NCI-H1930 (cell line): Measurements from ENCODE around the gene PPP1R1C.

Experiments
- DNase-seq, 2 experiments: peaks; one replicate each; lab custom pipeline; 2025; lab: John Stamatoyannopoulos, UW

PPP1R1C gene

GRCh38 chr2:182113334-182113733 lies 127.7 kb downstream of the PPP1R1C start:
- no peak for DNase-seq

GRCh38 chr2:182115258-182115657 lies 129.6 kb downstream of the PPP1R1C start:
- DNase-seq = no peak

- no peak for DNase-seq
These were observed 131.1 kb downstream of the PPP1R1C start for GRCh38 chr2:182116774-182117173.

GRCh38 chr2:182117196-182117595 lies 131.5 kb downstream of the PPP1R1C start:
- no peak for DNase-seq

GRCh38 chr2:182128821-182129707 lies 143.4 kb downstream of the PPP1R1C start:
- DNase-seq = no peak

- no peak for DNase-seq
These were observed 147.0 kb downstream of the PPP1R1C start for GRCh38 chr2:182132605-182133004.

- DNase-seq = no peak
These were observed 147.7 kb downstream of the PPP1R1C start for GRCh38 chr2:182133195-182133891.

GRCh38 chr2:182134201-182134600 lies 148.5 kb downstream of the PPP1R1C start:
- DNase-seq = no peak

GRCh38 chr2:182142062-182142461 lies 156.4 kb downstream of the PPP1R1C start:
- DNase-seq = no peak

GRCh38 chr2:182144041-182144775 lies 158.6 kb downstream of the PPP1R1C start:
- no peak for DNase-seq

- DNase-seq = no peak
These were observed 159.1 kb downstream of the PPP1R1C start for GRCh38 chr2:182144776-182145165.

GRCh38 chr2:182148344-182148743 lies 162.7 kb downstream of the PPP1R1C start:
- no peak for DNase-seq

- no peak for DNase-seq
These were observed 178.2 kb downstream of the PPP1R1C start for GRCh38 chr2:182163878-182164277.

GRCh38 chr2:182164686-182165085 lies 179.0 kb downstream of the PPP1R1C start:
- no peak for DNase-seq

- no peak for DNase-seq
These were observed 179.5 kb downstream of the PPP1R1C start for GRCh38 chr2:182165202-182165601.

GRCh38 chr2:182166406-182166805 lies 180.8 kb downstream of the PPP1R1C start:
- DNase-seq = no peak

GRCh38 chr2:182166841-182167240 lies 181.2 kb downstream of the PPP1R1C start:
- no peak for DNase-seq
